Left lung (tissue), 10 donors: ENCODE data around the gene RBFOX1. TPM values are rescaled to one million over a fixed set of nuclear protein-coding genes. Genes with fewer than 3 reads are reported as not detected.

Experiments
- ATAC-seq: fragments of 200-7000 bp; cut with Tn5 transposase; one replicate; pipeline ENCODE4 v1.9.1; 2020; ENCODE audit warnings: moderate library complexity
- DNase-seq, 4 donors: peaks; one replicate each; pipeline ENCODE4 v3.0.0-alpha.2; 2013 to 2020
- H3K27ac ChIP-seq, 2 donors: fragments of 200-600 bp; sonication (generic) in 1 of 2; one replicate each; pipeline versions ENCODE4 v1.5.0 to v1.8.0; 2020 to 2021
- H3K27me3 ChIP-seq, 2 donors: fragments of 200-600 bp; sonication (generic) in 1 of 2; one replicate each; pipeline versions ENCODE4 v1.5.0 to v1.8.0; 2020 to 2021
- H3K36me3 ChIP-seq, 2 donors: fragments of 200-600 bp; sonication (generic) in 1 of 2; one replicate each; pipeline versions ENCODE4 v1.5.0 to v1.8.0; 2020 to 2021
- H3K4me1 ChIP-seq, 2 donors: fragments of 200-600 bp; one replicate each; pipeline ENCODE4 v1.8.0; 2021
- H3K4me3 ChIP-seq, 2 donors: fragments of 200-600 bp; sonication (generic) in 1 of 2; one replicate each; pipeline versions ENCODE4 v1.5.0 to v1.8.0; 2020 to 2021; ENCODE audit warnings: mild to moderate bottlenecking in 1 of 2
- H3K9me3 ChIP-seq, 2 donors: fragments of 200-600 bp; sonication (generic) in 1 of 2; one replicate each; pipeline versions ENCODE4 v1.5.0 to v1.8.0; 2020 to 2021
- CTCF ChIP-seq, 2 donors: fragments of 200-600 bp; sonication (generic) in 1 of 2; IDR thresholded peaks; one replicate each; pipeline versions ENCODE4 v1.5.0 to v1.8.0; 2021; ENCODE audit warnings: antibody characterized with exemption in 2 of 2
- intact Hi-C, 2 donors: fragments of 100-400 bp; cut with DNase I; formaldehyde crosslinking; loops; one replicate each; pipeline versions ENCODE4 v1.11.2 to v1.14.2; 2022
- polyA plus RNA-seq, 6 donors: library from polyadenylated mRNA; unstranded; fragments of 120-200 nt; gene quantifications; one replicate each; pipeline ENCODE4 v1.2.1, GENCODE V29; 2013; ENCODE audit not compliant: insufficient read length in 6 of 6
- total RNA-seq, 2 donors: library from RNA; stranded (reverse); fragmentation: NEBNext Ultra II Directional; extraction: Animal tissue kit (Norgen Biotek cat#: 25700); gene quantifications; one replicate each; pipeline ENCODE4 v1.2.1, GENCODE V29; 2021
- donor health status: DM: no; HTN: yes; CAD: no.
- donor health status: DM: no; HTN: no; CAD: no.

The RBFOX1 gene
- total and polyA plus RNA-seq, 8 donors = 0.41 to 1.7 (median 0.91) TPM; not detected in 2

- no peak overlapping the region for H3K4me3 ChIP-seq
- no peaks in the 10 kb centered on the region for H3K27me3 ChIP-seq
- no peaks in the 10 kb centered on the region for H3K4me1 ChIP-seq
- intact Hi-C loops = no loop called here
- H3K9me3 ChIP-seq = peaks cover 0 to 11% of the 10 kb centered on the region in 2 donors
- H3K36me3 ChIP-seq = no peaks in the 10 kb centered on the region
- H3K27ac ChIP-seq = no peak overlapping the region
- DNase-seq (no peak), ATAC-seq (no peak)
- TF ChIP-seq CTCF (IDR thresholded peaks at IDR 0.05) = no peak
These were observed 182.9 kb downstream of the RBFOX1 start for GRCh38 chr16:7515543-7515942.

GRCh38 chr16:7517496-7517895, 184.9 kb downstream of the RBFOX1 start:
- H3K4me1 ChIP-seq = no peaks in the 10 kb centered on the region
- intact Hi-C loops = no loop called here
- no peaks in the 10 kb centered on the region for H3K36me3 ChIP-seq
- peaks cover 0 to 11% of the 10 kb centered on the region in 2 donors for H3K9me3 ChIP-seq
- ATAC-seq (no peak), DNase-seq (no peak)
- no peaks in the 10 kb centered on the region for H3K27me3 ChIP-seq
- no peak for TF ChIP-seq CTCF (IDR thresholded peaks at IDR 0.05)
- H3K27ac ChIP-seq = no peak overlapping the region
- H3K4me3 ChIP-seq = no peak overlapping the region

- DNase-seq (peak in 1 of 4 donors; percentile 59), ATAC-seq (no peak)
- H3K36me3 ChIP-seq = no peaks in the 10 kb centered on the region
- intact Hi-C loops = no loop called here
- no peaks in the 10 kb centered on the region for H3K4me1 ChIP-seq
- no peak overlapping the region for H3K4me3 ChIP-seq
- no peak for TF ChIP-seq CTCF (IDR thresholded peaks at IDR 0.05)
- H3K27ac ChIP-seq = no peak overlapping the region
- H3K27me3 ChIP-seq = no peaks in the 10 kb centered on the region
- peaks cover 0 to 11% of the 10 kb centered on the region in 2 donors for H3K9me3 ChIP-seq
These were observed 185.5 kb downstream of the RBFOX1 start for GRCh38 chr16:7518158-7518557.

- Histone ChIP-seq H3K4me1 (no peaks in the 10 kb centered on the region), H3K9me3 (no peaks in the 10 kb centered on the region), H3K27me3 (no peaks in the 10 kb centered on the region), H3K27ac (no peak overlapping the region), H3K4me3 (no peak overlapping the region), H3K36me3 (no peaks in the 10 kb centered on the region)
- no peak for TF ChIP-seq CTCF (IDR thresholded peaks at IDR 0.05)
- ATAC-seq (no peak), DNase-seq (no peak)
- intact Hi-C loops = no loop called here
These were observed 189.2 kb downstream of the RBFOX1 start for GRCh38 chr16:7521834-7522233.

- no peaks in the 10 kb centered on the region for H3K36me3 ChIP-seq
- no peak overlapping the region for H3K27ac ChIP-seq
- no peaks in the 10 kb centered on the region for H3K9me3 ChIP-seq
- no peak for DNase-seq
- no peak overlapping the region for H3K4me3 ChIP-seq
- H3K27me3 ChIP-seq = no peaks in the 10 kb centered on the region
- no peak for TF ChIP-seq CTCF (IDR thresholded peaks at IDR 0.05)
- intact Hi-C loops = no loop called here
- no peaks in the 10 kb centered on the region for H3K4me1 ChIP-seq
- no peak for ATAC-seq
These were observed 191.8 kb downstream of the RBFOX1 start for GRCh38 chr16:7524419-7524818.
